Measurements from ENCODE around the gene FBXO15. TPM values are rescaled to one million over a fixed set of nuclear protein-coding genes. Genes with fewer than 3 reads are reported as not detected.

Gene FBXO15, protein sequence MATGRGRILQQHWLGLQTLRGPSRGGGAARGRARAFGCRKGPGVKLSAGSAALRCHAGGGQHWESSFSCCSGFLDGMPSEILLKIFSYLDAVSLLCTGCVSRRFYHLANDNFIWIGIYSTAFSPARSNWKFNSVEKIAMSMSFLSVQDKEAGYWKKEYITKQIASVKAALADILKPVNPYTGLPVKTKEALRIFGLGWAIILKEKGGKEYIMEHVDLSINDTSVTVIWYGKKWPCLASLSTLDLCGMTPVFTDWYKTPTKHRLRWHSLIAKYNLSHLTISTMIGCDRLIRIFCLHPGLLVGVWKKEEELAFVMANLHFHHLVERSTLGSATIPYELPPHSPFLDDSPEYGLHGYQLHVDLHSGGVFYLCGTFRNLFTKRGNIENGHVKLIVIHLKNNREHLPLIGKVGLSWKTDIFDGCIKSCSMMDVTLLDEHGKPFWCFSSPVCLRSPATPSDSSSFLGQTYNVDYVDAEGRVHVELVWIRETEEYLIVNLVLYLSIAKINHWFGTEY
- total RNA-seq, result under 1 TPM in 3 of 4 donors, not detected in 1; 0.28 to 0.60 (median 0.50) TPM

DNA sequence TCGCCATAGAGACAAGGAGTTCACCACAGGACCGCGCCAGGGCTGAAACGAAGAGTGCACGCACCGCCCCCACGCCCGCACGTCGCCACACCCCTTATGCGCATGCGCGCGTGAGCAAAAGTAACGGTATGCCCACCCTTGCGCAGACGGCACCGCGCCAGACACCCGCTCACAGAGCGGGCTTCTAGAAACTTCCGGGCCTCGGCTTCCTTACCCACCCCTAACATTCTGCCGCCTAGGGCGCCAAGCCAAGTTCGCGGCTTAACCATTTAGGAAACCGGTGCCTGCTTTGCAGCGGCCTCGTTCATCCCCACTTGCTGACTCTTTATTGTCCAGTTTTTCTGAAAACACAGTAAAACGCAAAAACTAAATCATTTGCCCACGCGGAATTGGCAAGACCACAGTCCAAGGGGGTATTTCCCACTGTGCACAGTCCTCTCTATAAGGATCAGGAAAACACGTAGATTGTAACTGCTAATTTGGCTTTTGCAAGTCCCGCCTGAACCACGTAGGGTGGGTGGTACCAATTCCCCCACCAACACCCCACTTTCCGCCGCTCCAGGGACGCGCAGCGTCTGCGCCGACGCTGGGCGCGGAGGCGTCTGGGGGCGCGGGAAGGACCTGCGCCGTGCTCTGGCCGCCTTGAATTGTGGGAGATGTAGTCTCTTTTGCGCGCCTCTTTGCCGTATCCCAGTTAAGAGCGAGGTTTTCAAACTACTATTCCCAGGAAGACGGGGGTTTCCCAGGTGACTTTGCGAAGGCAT lies at the start of gene FBXO15, which contains the start of gene TIMM21:
Gene FBXO15 (minus strand): TSS at position 56 of the 764 bp plus-strand sequence. CDS start 49 bp downstream, at position 7.
Gene TIMM21 (plus strand): TSS at position 745 of the 764 bp plus-strand sequence. CDS start 286 bp downstream, outside the sequence.
- TF ChIP-seq, protein P1, sequence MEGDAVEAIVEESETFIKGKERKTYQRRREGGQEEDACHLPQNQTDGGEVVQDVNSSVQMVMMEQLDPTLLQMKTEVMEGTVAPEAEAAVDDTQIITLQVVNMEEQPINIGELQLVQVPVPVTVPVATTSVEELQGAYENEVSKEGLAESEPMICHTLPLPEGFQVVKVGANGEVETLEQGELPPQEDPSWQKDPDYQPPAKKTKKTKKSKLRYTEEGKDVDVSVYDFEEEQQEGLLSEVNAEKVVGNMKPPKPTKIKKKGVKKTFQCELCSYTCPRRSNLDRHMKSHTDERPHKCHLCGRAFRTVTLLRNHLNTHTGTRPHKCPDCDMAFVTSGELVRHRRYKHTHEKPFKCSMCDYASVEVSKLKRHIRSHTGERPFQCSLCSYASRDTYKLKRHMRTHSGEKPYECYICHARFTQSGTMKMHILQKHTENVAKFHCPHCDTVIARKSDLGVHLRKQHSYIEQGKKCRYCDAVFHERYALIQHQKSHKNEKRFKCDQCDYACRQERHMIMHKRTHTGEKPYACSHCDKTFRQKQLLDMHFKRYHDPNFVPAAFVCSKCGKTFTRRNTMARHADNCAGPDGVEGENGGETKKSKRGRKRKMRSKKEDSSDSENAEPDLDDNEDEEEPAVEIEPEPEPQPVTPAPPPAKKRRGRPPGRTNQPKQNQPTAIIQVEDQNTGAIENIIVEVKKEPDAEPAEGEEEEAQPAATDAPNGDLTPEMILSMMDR (IDR thresholded peaks at IDR 0.05), result no peak
- DNase-seq (ENCODE audit: low spot score) (peak; percentile 88), ATAC-seq (ENCODE audit: low FRiP score) (peak; percentile 97)

DNA sequence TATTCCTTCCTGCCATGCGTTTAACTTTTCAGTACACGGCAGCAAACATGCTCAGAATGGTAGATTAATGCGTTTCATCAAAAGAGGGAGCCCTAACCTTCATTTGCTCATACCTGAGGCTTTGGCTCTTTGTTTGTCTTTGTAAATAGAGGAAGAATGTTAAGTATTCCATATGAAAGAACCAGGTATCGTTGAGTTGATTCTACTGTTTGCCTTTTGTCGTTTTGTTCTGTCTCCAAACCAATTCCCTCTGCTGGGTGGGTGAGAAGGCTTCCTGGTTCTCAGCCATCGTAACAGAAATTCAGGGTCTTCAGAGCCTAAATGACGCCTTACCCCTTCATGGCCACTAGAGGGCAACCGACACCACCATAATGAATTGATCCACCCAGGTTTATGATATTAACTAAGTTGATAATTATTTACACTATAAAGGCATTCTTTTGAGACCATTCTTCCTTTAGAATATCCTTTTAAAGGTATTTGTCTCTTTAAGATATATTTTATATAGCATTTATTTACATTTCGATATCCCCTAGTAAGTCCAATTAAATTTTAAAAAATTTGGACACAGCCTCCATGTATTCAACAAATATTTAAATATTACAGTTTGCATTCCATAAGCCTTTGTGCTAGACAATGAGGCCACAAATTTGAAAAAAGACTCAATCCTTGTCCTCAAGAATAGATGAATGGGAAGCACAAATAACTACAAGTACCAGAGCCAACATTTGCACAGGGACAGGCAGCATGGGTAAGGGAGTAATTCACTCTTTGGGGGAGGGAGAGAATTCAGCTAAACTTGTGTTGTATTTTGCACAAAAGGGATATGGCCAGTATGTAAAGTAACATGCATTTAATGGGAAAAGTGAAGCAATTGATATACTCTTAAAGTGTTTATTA lies 48.8 kb upstream of the FBXO15 start:
- DNase-seq (ENCODE audit: low spot score) (no peak), ATAC-seq (ENCODE audit: low FRiP score) (peak; percentile 74)
- TF ChIP-seq, protein P1 (IDR thresholded peaks at IDR 0.05), result peak in 1 of 3 donors; percentile 88

DNA sequence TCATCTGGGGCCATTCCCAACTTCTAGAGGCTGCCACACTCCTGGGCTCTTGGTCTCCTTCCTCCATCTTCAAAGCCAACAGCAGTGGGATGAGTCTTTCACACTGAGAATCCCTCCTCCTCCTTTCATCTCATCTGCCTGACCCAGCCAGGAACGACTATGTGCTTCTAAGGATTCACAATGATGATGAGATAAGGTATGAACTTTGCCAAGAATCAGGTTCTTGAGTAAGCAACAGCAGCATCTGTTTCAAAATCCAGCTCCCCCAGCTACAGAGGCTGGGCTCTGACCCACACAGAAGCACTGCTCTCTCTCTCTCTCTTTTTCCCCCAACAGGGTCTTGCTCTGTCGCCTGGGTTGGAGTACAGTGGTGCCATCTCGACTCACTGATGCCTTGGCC lies 47.1 kb upstream of the FBXO15 start:
- no peak for DNase-seq (ENCODE audit: low spot score)
- ATAC-seq (ENCODE audit: low FRiP score), result no peak
- TF ChIP-seq, protein P1 (IDR thresholded peaks at IDR 0.05), result no peak

DNA sequence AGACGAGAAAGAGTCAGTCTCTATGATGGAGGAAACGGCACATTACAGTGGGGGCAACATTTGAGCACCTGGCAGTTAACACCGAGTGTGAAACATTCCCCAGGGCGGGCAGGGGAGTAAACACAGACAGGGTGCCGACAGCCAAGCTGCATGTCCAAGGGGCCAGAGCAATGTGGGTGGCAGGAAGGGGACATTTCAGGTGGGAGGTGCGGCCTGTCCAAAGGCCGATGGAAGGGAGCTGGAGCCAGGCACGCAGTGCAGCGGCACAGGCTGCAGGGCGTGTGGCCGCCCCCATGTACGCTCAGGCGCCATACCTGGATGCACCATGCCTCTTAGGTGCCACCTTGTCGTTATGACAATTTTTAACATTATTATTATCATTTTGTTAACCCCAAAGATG lies 43.9 kb upstream of the FBXO15 start:
- DNase-seq (ENCODE audit: low spot score) (no peak), ATAC-seq (ENCODE audit: low FRiP score) (no peak)
- TF ChIP-seq, protein P1 (IDR thresholded peaks at IDR 0.05), result no peak

DNA sequence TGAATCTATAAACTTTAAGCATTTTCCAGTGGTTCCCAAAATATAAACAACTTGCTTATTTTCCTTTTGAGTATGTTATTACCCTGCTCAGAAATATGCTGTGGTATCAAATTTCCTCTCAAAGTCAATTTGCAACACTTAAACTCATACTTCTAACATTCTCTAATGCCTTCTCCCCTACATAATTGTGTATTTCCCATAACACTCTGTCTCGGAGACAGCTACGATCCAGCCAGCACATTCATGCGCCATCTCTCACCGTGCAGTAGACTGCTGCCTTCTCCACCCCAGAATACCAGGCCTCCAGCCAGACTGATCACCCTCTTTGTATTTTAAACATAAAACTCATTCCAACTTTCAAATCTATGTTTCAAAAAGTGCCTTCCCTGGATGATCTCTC lies 42.5 kb upstream of the FBXO15 start:
- ATAC-seq (ENCODE audit: low FRiP score), result no peak
- TF ChIP-seq, protein P1 (IDR thresholded peaks at IDR 0.05), result no peak
- DNase-seq (ENCODE audit: low spot score), result no peak

DNA sequence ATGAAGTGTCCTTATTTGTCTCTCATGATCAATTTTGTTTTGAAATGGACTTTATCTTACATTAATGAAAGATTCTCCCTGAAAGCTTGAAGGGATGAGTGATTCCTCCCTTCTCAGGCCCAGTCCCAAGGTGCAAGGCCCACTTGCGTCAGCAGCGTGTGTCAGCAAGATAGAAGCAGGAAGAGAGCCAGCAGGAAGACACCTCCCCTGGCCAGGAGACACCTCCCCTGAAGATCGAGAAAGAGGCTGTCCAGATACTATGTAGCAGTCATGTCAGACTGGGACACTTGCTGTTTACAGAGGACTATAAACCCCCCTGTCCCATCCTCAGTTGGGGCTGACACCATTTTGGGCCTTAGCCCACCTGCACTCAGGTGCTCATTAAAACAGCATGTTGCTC lies 39.0 kb upstream of the FBXO15 start:
- no peak for DNase-seq (ENCODE audit: low spot score)
- TF ChIP-seq, protein P1 (IDR thresholded peaks at IDR 0.05), result no peak
- ATAC-seq (ENCODE audit: low FRiP score), result no peak

Measured in omental fat pad (tissue), 4 donors.